Hair follicle dermal papilla cell (primary cell): ENCODE data around the gene DMKN. TPM values are rescaled to one million over a fixed set of nuclear protein-coding genes. Genes with fewer than 3 reads are reported as not detected.

Source experiments
- total RNA-seq: library from RNA; depleted of rRNA; stranded (reverse); fragments of >200 nt; gene quantifications from 2 replicates; pipeline ENCODE4 v1.2.3, GENCODE V29; 2012

The DMKN gene, protein sequence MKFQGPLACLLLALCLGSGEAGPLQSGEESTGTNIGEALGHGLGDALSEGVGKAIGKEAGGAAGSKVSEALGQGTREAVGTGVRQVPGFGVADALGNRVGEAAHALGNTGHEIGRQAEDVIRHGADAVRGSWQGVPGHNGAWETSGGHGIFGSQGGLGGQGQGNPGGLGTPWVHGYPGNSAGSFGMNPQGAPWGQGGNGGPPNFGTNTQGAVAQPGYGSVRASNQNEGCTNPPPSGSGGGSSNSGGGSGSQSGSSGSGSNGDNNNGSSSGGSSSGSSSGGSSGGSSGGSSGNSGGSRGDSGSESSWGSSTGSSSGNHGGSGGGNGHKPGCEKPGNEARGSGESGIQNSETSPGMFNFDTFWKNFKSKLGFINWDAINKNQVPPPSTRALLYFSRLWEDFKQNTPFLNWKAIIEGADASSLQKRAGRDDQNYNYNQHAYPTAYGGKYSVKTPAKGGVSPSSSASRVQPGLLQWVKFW
- 5.2 and 9.2 TPM in 2 replicates for total RNA-seq

DNA sequence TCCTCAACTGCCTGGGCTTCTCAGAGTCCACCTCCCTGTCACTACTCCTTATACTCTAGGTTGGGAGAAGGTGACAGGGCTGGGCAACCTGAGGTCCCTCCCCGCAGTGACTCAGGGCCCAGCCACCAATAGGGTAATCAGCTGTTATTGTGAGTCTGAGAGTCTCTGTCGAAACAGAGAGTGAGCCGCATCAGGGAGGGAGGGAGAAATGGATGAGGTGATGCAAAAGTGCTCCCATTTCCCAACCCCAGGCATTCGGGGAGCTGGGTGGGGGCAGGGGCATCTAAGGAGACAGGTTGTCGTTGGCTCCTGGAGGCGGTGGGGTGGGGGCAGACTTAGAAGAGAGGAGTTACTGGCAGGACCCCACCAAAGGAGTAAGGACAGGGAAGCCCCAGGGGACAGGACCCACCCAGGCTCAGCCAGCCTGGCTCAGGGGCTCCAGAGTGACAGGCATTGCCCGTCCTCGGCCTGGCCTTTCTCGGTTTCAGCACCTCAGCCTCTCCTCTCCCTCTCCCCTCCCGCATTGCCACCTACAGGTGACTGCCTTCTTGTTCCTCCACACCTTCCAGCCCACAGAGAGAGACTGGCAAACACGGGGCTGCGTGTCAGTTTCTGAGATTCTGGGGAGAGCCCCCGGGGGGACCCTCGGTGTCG is at the start of gene DMKN:
TSS of gene DMKN (minus strand) at position 22 of the 654 bp plus-strand sequence. CDS start 174 bp downstream, outside the sequence.

GRCh38 chr19:35545001-35545854 is 31.8 kb upstream of the DMKN start, which contains the start of gene TMEM147:
TMEM147 (plus strand) TSS chr19:35545626; CDS start chr19:35545740, 114 bp downstream.

GRCh38 chr19:35533201-35533821 is 19.9 kb upstream of the DMKN start, which contains the start of gene GAPDHS:
GAPDHS (plus strand) TSS chr19:35533456; CDS start chr19:35533528, 72 bp downstream.

DNA sequence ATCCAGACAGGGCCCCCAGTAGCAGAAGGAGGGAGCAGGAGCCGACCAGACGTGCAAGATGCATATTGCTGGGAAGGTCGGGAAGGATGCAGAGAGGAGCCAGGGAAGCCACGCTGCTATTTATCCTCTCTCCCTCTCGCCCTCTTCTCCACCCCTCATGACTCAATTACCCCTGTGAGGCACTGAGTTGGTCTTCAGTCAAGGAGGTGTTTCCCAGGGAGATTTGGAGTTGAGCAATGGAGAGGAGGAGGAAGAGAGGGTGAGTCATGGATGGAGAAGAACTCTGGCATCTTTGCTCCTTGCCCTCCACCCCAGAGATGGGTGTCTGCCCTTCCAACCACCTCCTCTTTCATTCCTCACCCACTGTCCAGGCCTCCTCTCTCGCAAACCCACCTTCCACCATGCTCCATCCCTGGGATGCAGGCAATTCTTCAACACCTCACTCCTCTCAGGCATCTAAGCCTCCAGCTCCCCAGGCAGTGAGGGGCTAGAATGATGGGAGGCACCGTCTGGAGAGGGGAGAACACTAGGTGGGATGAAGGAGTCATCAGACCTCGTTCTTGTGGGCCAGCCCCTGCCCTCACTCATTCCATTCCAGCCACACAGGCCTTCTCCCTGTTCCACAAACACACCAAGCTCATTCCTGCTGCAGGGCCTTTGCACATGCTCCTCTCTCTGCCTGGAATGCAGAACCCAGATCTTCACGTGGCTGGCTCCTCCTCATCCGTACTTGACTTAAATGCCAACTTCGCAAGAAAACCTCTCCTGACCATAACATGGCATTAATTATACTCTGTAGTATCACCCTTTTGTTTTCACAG is 15.0 kb upstream of the DMKN start, which contains the start of gene SBSN:
TSS of gene SBSN (minus strand) at position 94 of the 821 bp plus-strand sequence. CDS start at position 64, 30 bp downstream.

DNA sequence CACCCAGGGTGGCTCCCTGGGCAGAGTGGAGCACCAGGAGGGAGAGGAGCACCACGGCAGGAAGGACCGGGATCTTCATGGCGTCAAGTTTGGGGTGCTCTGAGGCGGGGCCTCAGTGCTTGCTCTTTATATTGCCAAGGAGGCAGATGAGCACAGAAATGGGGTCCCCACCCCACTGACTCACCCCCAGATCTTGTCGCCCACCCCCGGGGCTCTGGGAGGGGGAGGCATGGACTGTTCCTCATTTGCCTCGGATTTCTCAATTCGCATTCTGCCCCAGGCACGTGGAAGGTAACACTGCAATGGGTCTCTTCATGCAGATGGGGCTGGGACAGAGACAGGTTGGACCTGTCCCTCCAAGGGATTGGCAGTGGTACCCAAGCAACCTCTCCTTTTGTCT is 23.1 kb downstream of the DMKN start, which contains the start of gene KRTDAP:
TSS of gene KRTDAP (minus strand) at position 101 of the 400 bp plus-strand sequence. CDS start at position 79, 22 bp downstream.

DNA sequence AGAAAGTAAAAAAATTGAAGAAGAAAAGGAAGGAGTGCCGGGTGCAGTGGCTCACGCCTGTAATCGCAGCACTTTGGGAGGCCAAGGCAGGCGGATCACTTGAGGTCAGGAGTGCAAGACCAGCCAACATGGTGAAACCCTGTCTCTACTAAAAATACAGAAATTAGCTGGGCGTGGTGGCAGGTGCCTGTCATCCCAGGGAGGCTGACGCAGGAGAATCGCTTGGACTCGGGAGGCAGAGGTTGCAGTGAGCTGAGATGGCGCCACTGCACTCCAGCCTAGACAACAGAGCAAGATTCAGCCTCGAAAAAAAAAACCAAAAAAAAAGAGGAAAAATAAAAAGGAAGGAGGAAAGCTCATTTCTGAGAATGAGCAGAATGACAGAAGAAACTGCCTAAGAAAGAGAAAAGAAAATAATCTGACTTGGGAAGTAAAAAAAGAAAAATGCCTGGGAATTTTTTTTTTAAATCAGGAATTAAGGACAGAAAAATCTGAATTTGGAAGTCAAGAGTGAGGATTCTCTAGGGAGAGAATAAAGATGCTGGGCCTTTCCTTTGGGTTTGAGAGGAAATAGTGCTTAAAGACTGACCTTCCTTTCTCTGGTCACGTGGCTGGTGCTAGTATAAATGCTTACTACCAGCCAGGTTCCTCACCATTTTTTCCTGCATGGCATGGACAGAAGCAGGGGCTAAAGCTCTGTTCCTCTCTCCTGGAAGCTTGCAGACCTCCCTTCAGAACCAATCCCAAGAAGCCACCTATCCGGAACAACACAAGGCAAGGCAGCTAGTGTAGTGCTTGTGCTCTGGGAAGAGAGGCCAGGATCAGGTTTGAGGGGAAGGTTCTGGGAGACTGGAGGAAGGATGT is 65.6 kb downstream of the DMKN start, which contains the start of gene FFAR2:
TSS of gene FFAR2 (plus strand) at position 652 of the 864 bp plus-strand sequence. CDS start 1,458 bp downstream, outside the sequence.

Other genes starting within 250 kb of the DMKN start
- gene USF2, start 244.7 kb downstream of the DMKN start, total RNA-seq, result 64.4 and 64.5 TPM in 2 replicates
- gene HAMP, start 231.1 kb downstream of the DMKN start, total RNA-seq, result under 0.01 TPM in 1 of 2 replicates, not detected in the other
- not detected in 2 replicates for gene MAG, start 221.5 kb downstream of the DMKN start, total RNA-seq
- gene CD22, start 184.5 kb downstream of the DMKN start, total RNA-seq, result not detected in 2 replicates
- gene FFAR1, start 165.7 kb downstream of the DMKN start, total RNA-seq, result not detected in 2 replicates
- gene FFAR3, start 155.2 kb downstream of the DMKN start, total RNA-seq, result not detected in 2 replicates
- gene GPR42, start 142.6 kb downstream of the DMKN start, total RNA-seq, result not detected in 2 replicates
- not detected in 2 replicates for gene FFAR2, start 65.4 kb downstream of the DMKN start, total RNA-seq
- not detected in 2 replicates for gene KRTDAP, start 23.2 kb downstream of the DMKN start, total RNA-seq
- gene SBSN, start 14.7 kb upstream of the DMKN start, total RNA-seq, result 0.65 and 1.6 TPM in 2 replicates
- not detected in 2 replicates for gene GAPDHS, start 19.8 kb upstream of the DMKN start, total RNA-seq
- 46.4 and 51.9 TPM in 2 replicates for gene TMEM147, start 32.0 kb upstream of the DMKN start, total RNA-seq
- gene ATP4A, start 50.0 kb upstream of the DMKN start, total RNA-seq, result not detected in 2 replicates
- not detected in 2 replicates for gene PMIS2, start 72.5 kb upstream of the DMKN start, total RNA-seq
- 4.1 and 5.4 TPM in 2 replicates for gene HAUS5, start 99.1 kb upstream of the DMKN start, total RNA-seq
- gene RBM42, start 115.4 kb upstream of the DMKN start, total RNA-seq, result 41.4 and 46.0 TPM in 2 replicates
- 0.65 TPM in 1 of 2 replicates, not detected in the other for gene ETV2, start 128.1 kb upstream of the DMKN start, total RNA-seq
- 153 and 283 TPM in 2 replicates for gene COX6B1, start 134.7 kb upstream of the DMKN start, total RNA-seq
- not detected in 2 replicates for gene UPK1A, start 152.9 kb upstream of the DMKN start, total RNA-seq
- not detected in 2 replicates for gene ZBTB32, start 190.9 kb upstream of the DMKN start, total RNA-seq
- gene KMT2B, start 204.4 kb upstream of the DMKN start, total RNA-seq, result 6.6 and 9.1 TPM in 2 replicates
- gene IGFLR1, start 228.8 kb upstream of the DMKN start, total RNA-seq, result 0.73 and 0.97 TPM in 2 replicates
- 6.8 and 7.2 TPM in 2 replicates for gene U2AF1L4, start 231.8 kb upstream of the DMKN start, total RNA-seq
- 6.5 and 8.9 TPM in 2 replicates for gene PSENEN, start 232.0 kb upstream of the DMKN start, total RNA-seq
- 11.4 and 14.7 TPM in 2 replicates for gene LIN37, start 234.9 kb upstream of the DMKN start, total RNA-seq
- 13.6 and 14.8 TPM in 2 replicates for gene HSPB6, start 243.4 kb upstream of the DMKN start, total RNA-seq
- gene PROSER3, start 244.5 kb upstream of the DMKN start, total RNA-seq, result 10.2 and 10.6 TPM in 2 replicates